Keratinocyte (primary cell): ENCODE measurements around the gene SAMD11. TPM values are rescaled to one million over a fixed set of nuclear protein-coding genes. Genes with fewer than 3 reads are reported as not detected.
"Not testable (repeated sequence)": the region's sequence is repeated elsewhere in the genome, so short reads cannot be mapped to it uniquely, and the experiment has no call there.

Experiments
- DNase-seq: peaks from one replicate; pipeline ENCODE4 v3.0.0-alpha.2; 2011; ENCODE audit warnings: low read depth, missing footprints, low spot score
- FAIRE-seq: peaks from 2 replicates; lab custom pipeline; 2011; peaks lifted over from hg19 to GRCh38; lab: Jason Lieb, UNC
- H2AFZ ChIP-seq: 2 replicates; pipeline ENCODE4 v1.6.0; 2012; ENCODE audit warnings: low read length, control low read depth, inconsistent platforms; ENCODE audit not compliant: control insufficient read depth
- H3K27ac ChIP-seq: 2 replicates; pipeline ENCODE4 v1.5.1; 2011; ENCODE audit warnings: low read length; ENCODE audit not compliant: control insufficient read depth, insufficient read depth
- H3K27me3 ChIP-seq: 3 replicates; pipeline ENCODE4 v1.6.0; 2011; ENCODE audit warnings: low read length; ENCODE audit not compliant: control insufficient read depth, insufficient read depth; ENCODE audit errors: extremely low read depth
- H3K36me3 ChIP-seq, 2 experiments: 2 replicates in 1 of 2; 3 replicates in 1 of 2; pipeline ENCODE4 v1.5.1; 2011; ENCODE audit warnings: low read length in 2 of 2, mild to moderate bottlenecking in 1 of 2; ENCODE audit not compliant: control insufficient read depth in 2 of 2, insufficient read depth in 2 of 2; ENCODE audit errors: extremely low read depth in 1 of 2
- H3K4me1 ChIP-seq: 3 replicates; pipeline ENCODE4 v1.5.1; 2011; ENCODE audit warnings: low read length; ENCODE audit not compliant: control insufficient read depth, insufficient read depth; ENCODE audit errors: extremely low read depth
- H3K4me2 ChIP-seq: 3 replicates; pipeline ENCODE4 v1.6.0; 2011; ENCODE audit warnings: low read depth, low read length; ENCODE audit not compliant: control insufficient read depth, insufficient read depth; ENCODE audit errors: extremely low read depth
- H3K4me3 ChIP-seq, 3 experiments: fragments of 200-600 bp in 1 of 3; sonication (generic) in 1 of 3; 2 replicates in 2 of 3; 3 replicates in 1 of 3; pipeline ENCODE4 v1.5.1; 2011 to 2016; ENCODE audit warnings: low read length in 3 of 3, mild to moderate bottlenecking in 3 of 3, control low read depth in 2 of 3, inconsistent platforms in 1 of 3, low read depth in 1 of 3, mixed read lengths in 1 of 3, mixed run types in 1 of 3, moderate library complexity in 1 of 3; ENCODE audit not compliant: control insufficient read depth in 2 of 3, insufficient read depth in 2 of 3; ENCODE audit errors: extremely low read depth in 1 of 3
- H3K79me2 ChIP-seq: 2 replicates; pipeline ENCODE4 v1.6.0; 2012; ENCODE audit warnings: low read length; ENCODE audit not compliant: control insufficient read depth, insufficient read depth
- H3K9ac ChIP-seq: 3 replicates; pipeline ENCODE4 v1.6.0; 2011; ENCODE audit warnings: low read length; ENCODE audit not compliant: control insufficient read depth, insufficient read depth; ENCODE audit errors: extremely low read depth
- H3K9me1 ChIP-seq: 3 replicates; pipeline ENCODE4 v1.6.0; 2011; ENCODE audit warnings: low read length; ENCODE audit not compliant: control insufficient read depth, insufficient read depth; ENCODE audit errors: extremely low read depth
- H3K9me3 ChIP-seq: 2 replicates; pipeline ENCODE4 v1.5.1; 2012; ENCODE audit warnings: low read depth, low read length; ENCODE audit not compliant: control insufficient read depth
- H4K20me1 ChIP-seq: 3 replicates; pipeline ENCODE4 v1.6.0; 2011; ENCODE audit warnings: low read length; ENCODE audit not compliant: control insufficient read depth, insufficient read depth; ENCODE audit errors: extremely low read depth
- CTCF ChIP-seq, 3 experiments: IDR thresholded peaks in 1 of 3; conservative IDR thresholded peaks in 1 of 3; optimal IDR thresholded peaks in 1 of 3; 2 replicates in 2 of 3; 3 replicates in 1 of 3; pipeline versions ENCODE3 to v1.5.1; 2011; ENCODE audit warnings: low read length in 3 of 3, mild to moderate bottlenecking in 3 of 3, moderate library complexity in 2 of 3, control low read depth in 1 of 3, inconsistent platforms in 1 of 3; ENCODE audit not compliant: insufficient read depth in 2 of 3; ENCODE audit errors: extremely low read depth in 1 of 3
- EZH2 ChIP-seq: IDR thresholded peaks from one replicate; pipeline ENCODE4 v1.6.1; 2012; ENCODE audit warnings: inconsistent platforms, mild to moderate bottlenecking, low read length, moderate library complexity
- dilution Hi-C: fragments of 300-500 bp; cut with MboI; formaldehyde crosslinking; loops from one replicate; pipeline ENCODE4 v1.7.0; 2020; ENCODE audit warnings: low sequenced_read_pairs; ENCODE audit not compliant: extremely low pct_ligation_motif_present
- polyA plus RNA-seq, 5 experiments: library from polyadenylated mRNA; depleted of rRNA in 3 of 5; stranded (reverse) in 3 of 5; stranded (forward) in 1 of 5; unstranded in 1 of 5; fragments of >200 nt; gene quantifications; 1 replicate in 1 of 5; 2 replicates in 3 of 5; 3 replicates in 1 of 5; pipeline versions ENCODE4 v1.2.1 to v1.2.3, GENCODE V29; 2011 to 2012; ENCODE audit warnings: missing spikeins in 2 of 5, low read depth in 1 of 5, low replicate concordance in 1 of 5

SAMD11 gene
- polyA plus RNA-seq, 1 donor (not counting 4 experiments of a cell fraction or from before 2014, with no cell fraction given): not detected

- dilution Hi-C loops, H3K36me3 ChIP-seq, H3K27ac ChIP-seq, H3K4me2 ChIP-seq, H3K4me3 ChIP-seq, FAIRE-seq, H3K4me1 ChIP-seq, H3K9ac ChIP-seq, H2AFZ ChIP-seq, H3K27me3 ChIP-seq, H3K9me1 ChIP-seq, H3K79me2 ChIP-seq, H4K20me1 ChIP-seq, H3K9me3 ChIP-seq, DNase-seq: not testable (repeated sequence)
Observed at GRCh38 chr1:880511-880910, 43.2 kb upstream of the SAMD11 start.

GRCh38 chr1:880915-881314 lies 42.8 kb upstream of the SAMD11 start:
- H4K20me1 ChIP-seq, FAIRE-seq, H3K27me3 ChIP-seq, H3K4me2 ChIP-seq, H3K9me1 ChIP-seq, H3K79me2 ChIP-seq, H3K4me3 ChIP-seq, H3K36me3 ChIP-seq, dilution Hi-C loops, DNase-seq, H2AFZ ChIP-seq, H3K9me3 ChIP-seq, H3K4me1 ChIP-seq, H3K9ac ChIP-seq, H3K27ac ChIP-seq: not testable (repeated sequence)

- Histone ChIP-seq H3K4me2 (no peak overlapping the region), H3K27ac (no peak overlapping the region), H3K9me3 (no peaks in the 10 kb centered on the region), H4K20me1 (no peaks in the 10 kb centered on the region), H3K27me3 (peaks cover 24% of the 10 kb centered on the region), H3K4me1 (no peaks in the 10 kb centered on the region), H2AFZ (no peak overlapping the region), H3K9ac (no peak overlapping the region), H3K36me3 (no peaks in the 10 kb centered on the region), H3K79me2 (no peaks in the 10 kb centered on the region), H3K9me1 (no peaks in the 10 kb centered on the region), H3K4me3 (no peak overlapping the region)
- no peak for DNase-seq
- no peak for FAIRE-seq
- no peak for TF ChIP-seq EZH2
- TF ChIP-seq CTCF (optimal IDR thresholded peaks at IDR 0.05 in 1 of 3, IDR thresholded peaks at IDR 0.05 in 1 of 3, conservative IDR thresholded peaks at IDR 0.05 in 1 of 3; ENCODE audit: extremely low read depth in 1 of 3, insufficient read depth in 2 of 3, low read length in 3 of 3): no peak
- dilution Hi-C loops: no loop called here
Observed at GRCh38 chr1:886311-886710, 37.4 kb upstream of the SAMD11 start.
